SW480 (cell line): ENCODE results near the gene RETREG1.

Source experiments
- DNase-seq: peaks from one replicate; pipeline ENCODE4 v3.0.0-alpha.2; 2016; ENCODE audit warnings: low spot score

The RETREG1 gene

DNA sequence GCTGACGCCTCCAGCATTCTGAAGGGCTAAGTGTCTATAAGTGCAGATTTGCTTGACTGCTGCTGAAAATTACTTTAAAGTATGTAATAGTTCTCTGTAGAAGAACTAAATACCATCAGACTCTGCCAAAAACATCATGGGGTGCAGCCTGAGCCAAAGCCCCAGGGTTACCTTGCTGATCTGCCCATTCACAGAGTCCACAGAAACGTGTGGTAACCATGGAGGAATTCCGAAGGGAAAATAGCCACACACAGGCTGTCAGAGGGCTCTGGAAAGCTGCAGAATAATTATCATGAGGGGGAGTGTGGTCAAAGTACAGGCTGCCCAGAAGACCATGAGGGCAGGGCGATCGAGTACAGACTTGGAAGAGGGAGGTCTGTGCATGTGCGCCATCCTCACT lies 36.4 kb downstream of the RETREG1 start:
- DNase-seq, result no peak

DNA sequence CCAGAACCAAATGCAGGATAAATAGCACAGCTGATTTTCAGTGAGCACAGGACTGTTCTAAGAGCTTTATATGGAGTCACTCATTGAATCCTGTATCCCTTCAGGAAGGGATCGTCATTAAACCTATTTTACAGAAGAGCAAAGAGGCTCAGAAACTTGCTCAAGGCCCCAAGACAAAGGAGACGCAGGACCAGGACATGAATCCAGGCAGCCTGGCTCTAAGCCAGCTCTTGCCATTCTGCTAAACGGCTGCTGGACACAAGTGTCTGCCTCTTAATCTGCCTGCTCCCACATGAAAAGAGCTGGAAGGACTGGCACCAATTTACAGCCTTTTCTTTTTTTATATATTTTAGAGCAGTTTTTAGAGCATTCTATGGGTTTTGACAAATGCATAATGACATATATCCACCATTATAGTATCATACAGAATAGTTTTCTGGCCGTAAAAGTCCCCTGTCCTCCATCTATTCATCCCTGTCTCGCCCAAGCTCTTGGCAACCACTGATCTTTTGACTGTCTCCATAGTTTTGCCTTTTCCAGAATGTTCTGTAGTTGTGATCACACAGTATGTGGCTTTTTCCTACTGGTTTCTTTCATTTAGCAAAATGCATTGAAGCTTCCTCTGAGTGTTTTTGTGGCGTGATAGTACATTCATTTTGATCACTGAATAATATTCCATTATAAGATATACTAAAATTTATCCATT lies 37.5 kb downstream of the RETREG1 start:
- DNase-seq, result no peak

DNA sequence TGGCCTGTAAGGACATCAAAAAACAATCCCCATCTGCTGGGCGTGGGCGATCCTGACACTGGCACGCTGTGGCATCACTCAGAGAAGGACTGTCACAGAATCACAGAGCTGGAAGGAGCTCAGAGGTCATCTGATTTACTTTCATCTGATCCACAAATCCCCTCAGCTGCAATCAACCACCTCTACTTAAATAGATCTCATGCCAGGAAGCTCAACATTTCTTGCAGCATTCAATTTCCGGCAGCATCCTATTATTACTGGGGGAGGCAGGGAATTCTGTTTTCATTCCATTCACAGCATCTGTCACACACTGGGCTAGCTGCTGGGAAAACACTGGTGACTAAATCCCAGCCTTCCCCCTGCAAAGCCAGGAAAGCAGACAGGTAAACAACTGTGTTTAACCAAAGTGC lies 38.3 kb downstream of the RETREG1 start:
- DNase-seq, result peak; percentile 59

DNA sequence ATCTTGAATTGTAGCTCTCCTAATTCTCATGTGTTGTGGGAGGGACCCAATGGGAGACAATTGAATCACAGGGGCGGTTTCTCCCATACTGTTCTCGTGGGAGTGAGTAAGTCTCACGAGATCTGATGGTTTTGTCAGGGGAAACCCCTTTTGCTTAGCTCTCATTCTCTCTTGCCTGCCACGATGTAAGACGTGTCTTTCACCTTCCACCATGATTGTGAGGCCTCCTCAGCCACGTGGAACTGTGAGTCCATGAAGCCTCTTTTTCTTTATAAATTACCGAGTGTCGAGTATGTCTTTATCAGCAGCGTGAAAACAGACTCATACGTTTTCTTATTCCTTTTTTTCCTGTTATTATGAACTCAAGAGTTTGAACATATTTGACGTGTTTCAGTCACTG lies 39.1 kb downstream of the RETREG1 start:
- no peak for DNase-seq

DNA sequence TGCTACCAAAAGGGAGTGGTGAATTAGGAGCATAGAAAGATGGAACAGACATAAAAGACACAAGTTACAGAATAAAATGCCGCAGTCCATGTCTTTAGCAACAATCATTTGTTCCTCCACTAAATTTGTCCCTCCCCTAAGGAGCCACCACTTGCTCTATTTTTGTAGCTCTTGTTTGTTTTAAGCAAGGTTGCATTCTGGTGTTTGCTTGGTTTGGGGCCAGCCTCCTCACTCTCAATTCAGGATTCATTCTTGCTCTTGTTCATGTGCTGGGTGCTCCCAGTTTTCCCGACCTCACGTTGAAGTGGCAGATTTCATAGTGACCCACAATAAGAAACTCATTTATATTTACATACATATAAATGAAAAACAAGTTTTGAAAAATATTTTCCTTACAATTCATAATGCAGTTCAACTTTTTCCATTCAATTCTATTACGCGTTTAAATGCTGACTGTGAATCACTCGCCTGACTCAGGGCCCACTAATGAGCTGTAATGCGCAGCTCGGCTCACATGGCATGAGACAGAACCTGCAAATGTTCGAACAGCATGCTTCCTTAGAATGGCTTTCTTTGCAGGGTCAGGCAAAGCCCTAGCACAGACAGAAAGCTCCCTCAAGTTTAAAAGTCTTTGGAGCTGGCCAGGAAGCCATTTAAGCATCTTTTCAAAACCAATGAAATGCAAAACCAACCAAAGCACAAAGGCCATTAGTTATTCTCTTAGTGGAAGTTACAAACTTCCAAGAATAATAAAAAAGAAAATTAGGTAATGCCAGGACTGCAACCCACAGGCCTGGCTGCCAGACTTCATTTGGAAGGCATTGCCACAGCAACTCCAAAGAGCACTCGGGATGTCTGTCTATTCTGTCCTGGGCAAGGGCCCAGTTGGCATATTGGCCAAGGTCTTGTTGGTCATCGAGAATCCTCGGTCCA lies 41.7 kb downstream of the RETREG1 start:
- no peak for DNase-seq

DNA sequence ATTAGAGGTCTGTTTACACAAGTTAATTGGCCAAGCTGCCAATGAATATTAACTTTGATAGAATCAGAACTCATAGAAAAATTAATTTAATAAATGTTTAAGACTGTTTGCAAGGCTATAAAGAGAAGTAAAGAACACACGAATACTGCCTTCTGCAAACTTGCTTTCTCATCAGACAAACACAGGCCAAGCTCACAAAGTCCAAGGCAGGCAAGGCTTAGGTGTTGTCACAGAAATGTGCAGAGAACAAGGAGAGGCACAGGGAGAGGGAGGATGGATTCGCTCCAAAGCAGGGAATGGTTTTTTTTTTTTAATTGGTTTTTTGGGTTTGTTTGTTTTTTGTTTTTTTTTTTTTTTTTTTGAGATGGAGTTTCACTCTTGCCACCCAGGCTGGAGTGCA lies 43.4 kb downstream of the RETREG1 start:
- DNase-seq, result no peak

DNA sequence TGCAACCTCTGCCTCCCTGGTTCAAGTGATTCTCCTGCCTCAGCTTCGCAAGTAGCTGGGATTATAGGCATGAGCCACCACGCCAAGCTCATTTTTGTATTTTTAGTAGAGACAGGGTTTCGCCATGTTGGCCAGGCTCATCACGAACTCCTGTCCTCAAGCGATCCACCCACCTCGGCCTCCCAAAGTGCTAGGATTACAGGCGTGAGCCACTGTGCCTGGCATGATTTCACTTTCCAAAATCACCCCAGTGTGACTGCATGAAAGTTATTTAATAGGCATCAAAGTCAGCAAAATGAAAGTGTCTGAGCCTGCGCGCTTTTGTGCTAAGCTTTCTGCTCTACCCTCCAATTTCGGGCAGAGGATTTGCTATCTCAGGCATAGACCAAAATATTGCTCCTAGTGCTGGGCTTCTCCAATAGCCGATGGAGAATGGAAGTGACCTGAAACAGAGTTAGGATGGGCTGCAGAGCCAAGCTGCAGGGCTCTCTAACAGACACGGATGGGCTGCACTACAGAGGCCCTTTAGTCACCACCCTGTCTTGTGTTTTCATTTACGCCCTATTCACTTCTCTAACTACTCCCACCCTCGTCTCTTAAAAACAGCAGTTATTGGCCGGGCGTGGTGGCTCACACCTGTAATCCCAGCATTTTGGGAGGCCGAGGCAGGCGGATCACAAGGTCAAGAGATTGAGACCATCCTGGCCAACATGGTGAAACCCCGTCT lies 44.3 kb downstream of the RETREG1 start:
- DNase-seq, result no peak

DNA sequence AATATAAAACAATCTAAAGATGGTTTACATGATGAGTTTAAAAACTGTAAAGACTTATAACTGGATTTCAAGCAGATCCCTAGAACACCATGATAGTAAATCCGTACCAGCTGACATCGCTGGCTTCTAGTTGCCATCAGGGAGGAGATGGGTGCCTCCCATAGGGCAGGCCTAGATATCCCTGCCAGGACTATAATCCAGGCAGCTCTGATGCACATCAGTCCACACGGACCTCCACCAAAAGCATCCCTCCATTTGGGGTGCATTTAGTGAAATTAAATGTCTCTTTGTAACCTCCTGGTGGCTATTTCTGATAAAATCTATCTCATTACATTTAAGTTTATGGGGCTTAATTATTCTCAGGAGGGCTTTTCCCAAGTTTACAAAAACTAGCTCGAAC lies 45.8 kb downstream of the RETREG1 start:
- no peak for DNase-seq

DNA sequence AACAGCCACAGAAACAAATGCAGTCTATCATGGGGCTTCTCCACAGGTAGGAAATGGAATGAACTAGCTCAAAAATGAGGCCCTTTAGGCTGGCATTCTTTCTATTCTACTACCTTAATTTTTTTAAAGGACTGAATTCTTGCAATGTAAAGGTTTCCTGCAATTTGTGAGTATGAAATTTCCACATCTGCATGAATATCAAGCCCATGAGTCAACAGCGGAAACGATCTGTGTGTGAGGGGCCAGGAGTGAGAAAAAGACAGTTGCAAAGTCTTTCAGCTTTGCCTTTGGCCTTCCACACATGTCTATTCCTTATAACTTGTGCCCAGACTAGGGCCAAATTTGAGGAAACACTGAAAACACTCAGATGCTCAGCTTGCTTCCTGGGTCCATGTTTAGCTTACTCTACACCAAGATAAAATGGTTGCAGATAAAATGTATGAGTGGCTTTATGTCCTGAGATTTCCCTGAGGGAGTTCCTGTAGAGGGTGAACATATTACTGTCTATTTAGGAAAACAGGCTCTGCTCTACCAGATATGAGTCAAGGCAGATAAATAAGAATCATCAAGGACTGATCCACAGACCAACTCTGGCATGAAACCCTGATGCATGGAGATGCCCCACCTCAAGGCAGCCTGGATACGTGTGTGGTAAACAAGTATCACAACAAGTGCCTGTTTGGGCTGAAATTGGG lies 46.5 kb downstream of the RETREG1 start:
- DNase-seq, result no peak

DNA sequence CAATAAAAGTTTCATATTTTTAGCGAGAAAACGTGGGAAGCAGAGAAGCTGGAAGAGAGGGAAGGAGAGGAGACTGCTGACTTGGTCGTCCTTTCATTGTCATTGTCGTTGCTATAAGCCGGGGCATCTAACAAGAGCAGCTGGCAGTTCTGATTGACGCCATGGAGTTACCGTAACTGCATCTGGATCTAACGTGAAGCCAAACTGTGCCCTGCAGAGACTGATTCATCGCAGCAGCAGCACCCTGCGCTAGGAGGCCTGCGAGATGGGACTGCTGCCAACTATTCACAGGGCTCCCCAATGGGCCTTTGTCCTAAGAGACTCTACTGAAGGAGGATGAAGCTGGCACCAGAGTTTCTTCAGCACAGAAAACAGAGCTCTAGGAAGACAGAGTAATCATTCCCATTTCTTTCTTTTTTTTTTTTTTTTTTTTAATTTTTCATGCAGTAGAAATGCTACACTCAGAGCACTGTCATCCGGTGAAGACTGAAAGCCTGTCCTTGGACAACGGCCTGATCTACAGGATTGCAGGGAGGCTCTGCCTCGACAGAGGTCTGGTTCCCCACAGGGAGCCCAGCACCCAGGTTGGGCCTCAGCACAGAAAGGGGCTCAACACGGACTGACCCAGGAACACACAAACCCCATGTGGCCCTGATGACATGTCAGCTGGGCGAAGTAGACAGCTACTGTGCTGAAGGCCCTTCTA lies 47.8 kb downstream of the RETREG1 start:
- no peak for DNase-seq

DNA sequence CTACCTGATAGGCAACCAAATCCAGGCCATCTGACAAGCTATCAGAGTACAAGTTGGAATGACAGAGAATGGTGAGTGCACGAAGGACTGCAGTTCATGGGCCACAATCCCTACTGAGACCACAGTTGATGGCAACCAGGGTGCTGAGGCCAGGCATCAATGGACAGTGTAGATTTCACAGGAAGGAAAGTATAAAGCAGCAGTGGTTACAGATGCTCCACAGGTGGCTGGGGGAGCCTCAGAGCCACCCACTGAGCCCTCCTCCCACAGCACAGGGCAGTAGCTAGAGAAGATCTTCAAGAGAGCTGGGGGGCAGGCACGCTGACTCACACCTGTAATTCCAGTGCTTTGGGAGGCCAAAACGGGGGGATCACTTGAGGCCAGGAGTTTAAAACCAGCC lies 49.4 kb downstream of the RETREG1 start:
- DNase-seq, result no peak

DNA sequence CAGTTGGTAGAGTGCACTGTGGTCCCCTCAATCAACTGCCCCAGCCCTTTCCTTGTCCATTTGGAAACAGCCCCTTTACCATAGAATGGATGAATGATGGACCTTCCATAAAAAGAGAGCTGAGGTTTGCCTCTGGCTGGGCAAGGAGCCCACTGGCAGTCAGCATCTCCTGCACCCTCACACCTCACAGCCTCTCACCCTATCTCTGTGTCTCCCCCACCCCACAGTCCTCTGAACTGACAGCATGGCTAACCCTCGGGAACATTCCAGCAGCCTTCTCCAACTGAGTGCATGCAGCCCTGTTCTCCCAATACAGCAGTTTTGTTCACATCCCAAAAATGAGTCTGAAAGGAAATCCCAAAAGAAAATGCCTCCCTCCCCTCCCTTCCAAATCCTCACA lies 51.7 kb downstream of the RETREG1 start:
- no peak for DNase-seq

DNA sequence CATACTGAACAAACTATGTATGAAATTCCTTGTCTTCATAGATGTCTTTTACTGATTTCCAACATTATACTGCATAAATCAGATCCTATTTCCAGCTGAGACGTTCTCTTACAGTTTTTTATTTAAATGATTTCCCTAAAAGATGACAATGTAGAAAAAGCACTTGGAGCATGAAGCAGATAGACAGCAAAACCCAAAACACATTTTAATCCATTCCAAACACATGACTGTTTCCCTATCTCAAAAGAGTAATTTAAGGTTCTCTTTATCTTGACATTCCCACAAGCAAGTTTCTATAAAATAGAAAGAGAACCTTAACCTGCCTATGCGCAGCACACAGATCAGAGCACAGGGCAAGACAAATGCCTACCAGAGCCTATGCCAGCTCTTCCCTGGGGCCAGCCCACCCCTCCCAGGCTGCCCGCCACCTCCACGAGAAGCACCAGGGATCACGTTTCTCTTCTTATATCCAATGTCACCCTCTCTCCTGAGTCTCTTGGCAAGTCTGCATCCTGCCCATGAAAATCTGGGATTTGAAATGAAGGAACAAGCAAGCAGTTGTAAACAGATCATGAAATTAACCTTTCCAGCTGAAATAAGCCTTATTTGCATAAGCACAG lies 52.4 kb downstream of the RETREG1 start:
- DNase-seq, result no peak

DNA sequence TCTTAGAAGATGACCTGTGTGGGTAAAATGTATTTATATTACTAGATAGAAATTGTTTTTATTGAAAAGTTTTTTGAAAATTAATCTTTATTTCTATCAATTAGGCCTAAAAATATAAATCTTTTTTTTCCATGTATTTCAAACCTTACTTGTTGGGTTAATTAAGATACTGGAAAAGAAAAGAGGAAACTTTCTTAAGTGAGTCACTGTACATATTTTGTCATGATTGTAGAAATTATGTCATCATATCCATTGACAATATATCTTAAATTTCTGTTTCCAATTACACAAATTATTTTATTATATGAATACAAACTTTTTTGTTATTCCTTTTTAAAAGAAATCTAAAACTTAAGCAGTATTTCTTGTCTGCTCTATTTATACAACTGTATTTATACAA lies 53.1 kb downstream of the RETREG1 start:
- DNase-seq, result no peak

DNA sequence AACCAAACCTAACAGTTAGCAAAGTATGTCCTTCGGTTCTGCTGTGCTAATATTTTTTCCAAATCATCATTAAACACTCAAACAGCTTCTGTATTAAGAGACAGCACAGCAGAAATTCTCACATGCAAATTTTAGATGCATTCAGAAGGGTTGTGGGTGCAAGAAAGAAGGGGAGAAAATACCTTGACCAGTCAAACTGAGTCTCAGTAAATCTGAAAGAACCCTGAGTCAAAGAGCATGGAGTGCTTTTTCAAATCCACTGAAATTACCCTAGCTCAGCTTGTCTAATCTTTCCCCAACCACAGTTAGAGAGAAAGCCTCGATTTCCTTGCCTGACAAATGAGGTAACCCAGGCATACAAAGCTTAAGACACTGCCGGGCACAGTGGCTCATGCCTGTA lies 55.1 kb downstream of the RETREG1 start:
- no peak for DNase-seq

DNA sequence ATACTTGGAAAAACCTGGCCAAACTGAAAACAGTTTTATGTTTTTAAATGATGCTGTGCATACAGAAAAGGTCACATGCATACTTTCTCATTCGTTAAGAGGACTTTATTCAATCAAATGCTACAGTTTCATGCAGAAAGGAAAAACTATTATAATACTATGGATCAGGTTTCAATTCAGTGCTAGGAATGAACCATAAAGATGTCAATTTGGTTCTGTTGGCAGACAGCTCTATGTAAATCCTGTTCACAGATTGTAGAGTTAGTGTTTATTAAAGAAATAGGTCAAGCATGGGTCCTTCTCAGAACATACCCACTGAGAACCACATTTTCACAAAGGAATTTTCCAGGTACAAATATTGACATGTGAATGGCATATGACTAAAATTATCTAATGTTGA lies 57.1 kb downstream of the RETREG1 start:
- DNase-seq, result no peak

DNA sequence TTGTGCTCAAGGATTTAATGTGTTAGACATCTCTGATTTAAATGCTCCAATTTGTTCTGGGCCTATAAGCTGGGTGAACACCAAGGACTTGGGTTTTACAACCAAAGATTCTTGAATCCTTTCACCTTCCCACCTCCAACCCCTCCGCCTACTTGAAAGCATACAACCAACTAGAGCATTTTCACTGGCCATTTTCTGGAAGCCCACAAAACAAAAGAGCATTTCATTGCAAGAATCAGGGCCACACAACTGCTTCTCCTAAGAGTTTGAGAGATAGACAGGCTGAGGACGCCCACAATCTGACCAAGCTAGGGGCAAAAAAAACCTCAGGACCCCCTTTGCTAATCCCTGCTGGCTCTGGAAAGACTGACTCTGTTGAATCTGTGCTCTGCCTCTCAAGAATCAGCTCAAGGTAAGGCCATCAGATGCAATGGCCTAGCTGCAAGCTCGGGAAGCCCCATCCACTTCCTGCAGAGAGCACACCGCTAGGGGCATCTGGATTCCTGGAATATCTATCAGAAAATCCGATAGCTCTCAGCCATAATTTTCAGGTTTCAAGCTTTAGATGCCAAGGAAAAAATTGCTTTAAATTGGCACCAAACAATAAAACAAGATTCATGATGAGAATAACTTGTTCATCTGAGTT lies 57.7 kb downstream of the RETREG1 start:
- no peak for DNase-seq

DNA sequence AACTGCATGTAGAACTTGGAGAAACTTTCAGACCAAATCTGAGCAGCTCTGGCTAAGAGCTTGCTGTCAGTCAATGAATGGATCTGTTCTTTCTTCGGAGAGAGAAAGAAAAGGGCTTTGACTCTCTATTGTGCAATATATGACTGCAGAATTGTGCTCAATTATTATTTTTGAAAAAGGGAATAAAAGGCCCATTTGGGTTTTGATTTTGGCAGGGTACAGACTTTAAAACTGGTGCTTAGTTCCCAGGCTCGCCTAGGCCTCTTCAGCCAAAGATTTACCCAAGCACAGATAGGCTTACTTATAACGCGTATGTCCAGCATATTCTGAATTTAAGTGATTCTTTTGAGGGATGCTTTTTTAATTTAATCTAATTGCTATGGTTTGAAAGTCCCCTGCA lies 59.3 kb downstream of the RETREG1 start:
- no peak for DNase-seq

DNA sequence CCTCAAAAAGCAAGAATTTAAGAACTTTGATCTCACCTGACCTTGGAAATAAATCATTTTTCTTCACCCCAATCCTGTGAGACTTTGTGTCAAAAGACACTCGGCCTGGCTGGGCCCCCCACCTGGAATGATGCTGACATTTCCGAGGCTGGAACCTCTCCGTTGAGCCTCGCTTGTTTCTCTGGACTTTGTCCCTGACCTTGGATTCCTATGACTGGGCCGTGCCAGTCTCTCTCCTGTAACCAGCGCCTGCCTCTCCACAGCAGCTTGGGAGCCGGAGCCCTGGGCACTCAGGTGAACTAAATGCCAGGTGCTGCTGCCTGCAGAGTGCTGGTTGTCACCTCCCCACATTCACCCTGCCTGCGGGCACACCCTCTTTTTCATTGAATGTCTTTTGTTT lies 62.7 kb downstream of the RETREG1 start:
- peak; percentile 29 for DNase-seq

DNA sequence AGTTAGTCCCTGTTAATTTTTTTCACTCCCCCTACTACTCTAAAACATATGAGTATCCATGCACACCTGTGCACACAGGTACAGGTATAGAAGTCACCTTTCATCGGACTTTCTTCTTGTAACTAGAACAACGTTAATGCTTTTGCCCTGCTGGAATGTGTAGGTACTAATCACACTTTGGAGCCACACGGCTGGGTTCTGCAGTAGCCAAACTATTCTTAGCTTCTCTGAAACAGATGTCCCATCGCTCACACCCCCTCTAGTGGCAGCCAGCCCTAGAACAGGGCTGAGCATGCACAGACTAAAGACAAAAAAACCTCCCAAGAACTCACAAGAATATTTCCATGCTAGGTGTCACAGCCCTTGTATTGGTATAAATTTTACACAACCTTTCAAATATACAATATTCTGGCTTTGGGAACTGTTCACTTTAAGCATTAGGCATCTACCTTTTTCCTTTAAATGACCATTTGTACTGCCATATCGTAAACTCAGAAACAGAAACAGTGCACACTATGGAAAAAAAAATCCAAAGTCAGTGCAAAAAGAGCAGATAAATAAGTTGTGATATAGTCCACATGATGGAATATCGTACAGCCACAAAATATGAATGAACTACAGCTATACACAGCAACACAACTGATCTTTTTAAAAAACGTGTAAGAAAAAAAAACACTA lies 64.0 kb downstream of the RETREG1 start:
- DNase-seq, result peak; percentile 81
